Hematopoietic multipotent progenitor cell treated with erythropoietin and hydrocortisone succinate and interleukin-3 and kit ligand, for 4 days (in vitro differentiated cells): ENCODE results near the gene FTO.
A peak's percentile ranks its signal among the peaks of the same experiment; 100 is the strongest.

Experiments used
- DNase-seq: peaks from one replicate; pipeline ENCODE4 v3.0.0-alpha.2; 2015

FTO gene

DNA sequence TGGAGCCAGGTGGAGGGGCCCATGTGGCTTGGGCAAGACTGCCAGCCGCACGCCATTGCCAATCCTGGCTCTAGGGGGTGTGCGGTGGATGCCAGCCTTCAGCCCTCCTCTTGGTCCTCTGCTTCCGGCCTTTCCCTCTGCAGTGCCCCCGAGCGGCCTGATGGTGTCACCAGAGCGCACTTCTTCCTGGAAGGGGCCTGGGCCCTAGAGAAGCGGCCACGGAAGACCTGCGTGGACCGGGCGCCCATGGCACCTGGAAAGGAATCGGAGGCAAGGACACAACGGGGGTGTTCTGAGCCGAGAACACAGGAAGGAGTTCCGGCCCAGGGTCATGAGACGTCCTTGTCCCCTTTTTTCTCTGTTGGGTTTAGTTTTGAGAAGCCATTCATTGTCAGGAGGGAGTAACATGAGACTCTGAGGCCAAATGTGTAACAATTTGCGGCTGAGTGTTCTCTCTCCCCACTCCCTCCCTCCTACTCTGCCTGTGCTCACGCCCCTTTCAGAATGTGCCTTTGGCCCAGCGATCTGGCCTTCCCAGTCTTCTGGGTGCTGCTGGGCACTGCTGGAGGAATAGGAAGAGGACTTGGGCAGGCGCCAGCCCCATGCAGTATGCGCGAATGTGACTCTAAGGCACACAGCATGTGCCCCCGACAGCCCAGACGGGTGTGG, 489.8 kb downstream of the FTO start:
- DNase-seq: peak; percentile 84

DNA sequence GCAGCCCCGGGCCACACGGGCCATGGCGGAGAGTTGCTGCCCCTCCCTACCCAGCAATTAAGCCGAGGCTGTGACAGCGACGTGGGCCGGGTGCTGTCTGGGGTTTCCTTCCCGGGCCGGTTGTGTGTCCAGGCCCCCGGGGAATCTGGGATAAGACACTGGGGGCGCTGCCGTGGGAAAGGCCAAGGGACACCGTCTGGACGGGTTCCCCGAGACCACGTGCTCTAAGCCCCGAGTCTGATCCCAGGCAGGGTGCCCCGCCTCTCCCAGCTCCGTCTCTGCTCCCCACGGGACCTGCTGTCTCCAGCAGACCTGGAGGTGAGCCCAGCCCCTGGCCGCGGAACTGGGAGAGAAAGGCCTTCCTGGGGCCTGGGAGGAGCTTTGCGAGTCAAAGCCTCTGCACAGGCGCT, 490.4 kb downstream of the FTO start:
- DNase-seq: no peak

DNA sequence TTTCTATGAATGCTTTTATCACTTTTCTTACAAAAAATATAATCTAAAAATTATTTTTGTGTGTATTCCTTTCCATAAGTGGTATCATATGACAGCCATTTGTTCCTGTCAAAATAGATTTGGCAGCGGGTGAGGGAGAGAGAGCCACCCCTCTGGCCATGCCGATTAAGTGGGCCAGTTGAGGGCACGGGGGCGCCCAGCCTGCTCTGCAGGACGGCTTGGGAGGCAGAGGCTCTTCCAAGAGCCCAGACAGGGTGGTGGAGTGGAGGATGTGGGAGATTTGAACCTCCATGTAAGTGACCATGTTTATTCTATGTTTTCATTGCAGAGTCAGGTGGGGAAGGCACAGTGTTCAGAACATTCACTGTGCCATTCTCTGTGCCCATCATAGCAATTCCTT, 493.8 kb downstream of the FTO start:
- DNase-seq: no peak

DNA sequence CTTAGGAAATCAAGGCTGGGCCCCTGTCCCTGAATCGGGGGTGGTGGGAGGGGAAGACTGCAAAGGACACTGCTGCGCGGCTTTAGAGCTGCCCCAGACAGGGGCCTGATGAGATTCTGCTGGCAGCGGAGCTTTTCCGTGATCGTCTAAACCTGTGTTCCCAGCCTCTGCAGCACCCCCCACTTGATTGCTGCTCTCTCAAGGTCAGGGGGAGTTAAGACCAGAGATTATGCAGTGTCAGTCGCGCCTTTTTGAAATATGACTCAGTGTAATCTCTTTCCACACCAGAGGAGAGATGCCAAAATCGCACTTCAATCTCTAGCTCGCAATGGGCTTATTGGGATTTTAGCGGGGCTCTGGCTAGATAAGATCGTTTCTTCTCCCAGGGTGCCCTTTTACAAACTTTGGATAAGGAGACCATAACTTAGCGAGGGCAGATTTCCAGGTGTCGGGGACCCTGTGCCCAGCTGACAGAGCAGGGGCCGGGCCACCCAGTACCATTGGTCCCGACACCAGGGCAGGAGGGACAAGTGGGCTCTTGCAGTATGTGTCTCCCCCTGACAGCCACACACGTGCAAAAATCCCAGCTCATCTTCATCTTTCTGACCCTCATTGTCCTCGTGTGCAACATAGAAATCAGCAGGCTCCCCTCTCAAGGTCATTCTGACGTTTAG, 495.7 kb downstream of the FTO start:
- DNase-seq: no peak

DNA sequence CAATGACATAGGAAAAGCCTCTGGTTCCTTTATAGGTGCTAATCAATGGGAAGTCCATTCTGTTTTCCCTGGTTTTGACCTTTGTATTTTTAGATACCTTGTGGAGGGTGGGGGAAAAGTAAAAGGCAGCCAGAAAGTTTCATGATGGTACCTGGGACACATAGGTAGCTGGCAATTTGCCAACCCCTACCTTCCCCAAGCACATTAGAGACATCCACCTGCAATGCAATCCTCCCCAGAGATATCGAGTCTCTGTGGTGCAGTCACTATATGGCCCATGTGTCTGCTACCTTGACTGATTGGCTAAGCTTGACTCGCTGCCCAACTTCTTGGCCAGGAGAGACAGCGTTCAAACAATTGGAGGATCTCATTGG, 496.2 kb downstream of the FTO start:
- DNase-seq: no peak

DNA sequence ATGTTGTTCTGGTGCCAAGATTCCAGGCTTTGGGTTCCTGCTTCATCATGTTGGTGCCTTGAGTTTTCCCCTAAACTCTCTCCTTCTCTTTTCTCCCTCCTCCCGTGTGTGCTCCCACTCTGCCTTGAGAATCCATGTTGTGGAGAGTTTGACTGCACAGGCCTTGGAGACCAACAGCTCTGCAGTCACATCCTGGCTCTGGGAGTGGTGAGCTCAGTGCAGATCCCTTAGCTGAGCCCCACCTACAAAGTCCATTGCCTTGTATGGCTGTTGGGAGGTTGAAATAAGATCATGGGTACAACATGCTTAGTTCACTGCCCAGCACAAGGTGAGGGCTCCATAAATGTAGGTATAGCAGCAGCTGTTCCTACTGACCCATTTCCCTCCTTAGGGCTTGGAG, 496.8 kb downstream of the FTO start:
- DNase-seq: no peak

DNA sequence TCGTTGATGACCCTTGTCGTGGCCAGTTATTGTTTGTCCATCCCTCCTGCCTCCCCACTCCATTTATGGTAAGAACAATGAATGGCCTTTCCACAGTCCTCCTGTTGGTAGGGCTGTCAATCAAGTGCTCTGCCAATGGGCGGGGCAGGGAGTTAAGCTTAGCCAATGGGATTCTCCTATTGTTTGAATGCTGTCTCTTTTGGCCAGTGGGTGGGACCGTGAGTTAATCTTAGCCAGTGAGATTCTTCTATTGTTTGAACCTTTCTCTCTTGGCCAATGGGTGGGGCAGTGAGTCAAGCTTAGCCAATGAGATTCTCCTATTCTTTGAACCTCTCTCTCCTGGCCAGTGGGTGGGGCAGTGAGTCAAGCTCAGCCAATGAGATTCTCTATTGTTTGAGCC, 497.2 kb downstream of the FTO start:
- DNase-seq: no peak
